ENCODE results near the gene ACTG1.

The ACTG1 gene

GRCh38 chr17:81512562-81513371, at the start of gene ACTG1:
ACTG1 (minus strand) TSS chr17:81512799; CDS start chr17:81512354, 445 bp downstream.
- DNase-seq = peak; percentile 91

GRCh38 chr17:81561494-81561885, 48.9 kb upstream of the ACTG1 start:
- DNase-seq = no peak

GRCh38 chr17:81558941-81559806, 46.6 kb upstream of the ACTG1 start:
- DNase-seq = no peak

GRCh38 chr17:81558115-81558468, 45.5 kb upstream of the ACTG1 start:
- no peak for DNase-seq

- no peak for DNase-seq
These were observed 44.9 kb upstream of the ACTG1 start for GRCh38 chr17:81557276-81558114.

GRCh38 chr17:81556863-81557262, 44.3 kb upstream of the ACTG1 start:
- no peak for DNase-seq

- DNase-seq = no peak
These were observed 43.6 kb upstream of the ACTG1 start for GRCh38 chr17:81556175-81556691.

GRCh38 chr17:81553616-81554181, 41.1 kb upstream of the ACTG1 start:
- peak; percentile 20 for DNase-seq

GRCh38 chr17:81553018-81553615, 40.5 kb upstream of the ACTG1 start:
- DNase-seq = peak; percentile 81

- peak; percentile 85 for DNase-seq
These were observed 39.8 kb upstream of the ACTG1 start, which contains the start of gene FAAP100 for GRCh38 chr17:81552244-81553017. FAAP100 (minus strand) TSS chr17:81552353; CDS start chr17:81552330, 23 bp downstream.

- peak; percentile 14 for DNase-seq
These were observed 39.1 kb upstream of the ACTG1 start for GRCh38 chr17:81551458-81552243.

- DNase-seq = peak; percentile 9
These were observed 38.3 kb upstream of the ACTG1 start for GRCh38 chr17:81550830-81551457.

GRCh38 chr17:81550285-81550684, 37.7 kb upstream of the ACTG1 start:
- DNase-seq = peak; percentile 7

GRCh38 chr17:81549826-81550225, 37.2 kb upstream of the ACTG1 start:
- no peak for DNase-seq

- no peak for DNase-seq
These were observed 36.5 kb upstream of the ACTG1 start for GRCh38 chr17:81549031-81549557.

GRCh38 chr17:81547614-81547982, 35.0 kb upstream of the ACTG1 start:
- DNase-seq = no peak

GRCh38 chr17:81546906-81547613, 34.5 kb upstream of the ACTG1 start:
- no peak for DNase-seq

GRCh38 chr17:81545160-81545949, 32.8 kb upstream of the ACTG1 start:
- DNase-seq = peak; percentile 9

All from activated naive CD4-positive, alpha-beta T cell treated with anti-CD3 and anti-CD28 coated beads, Interleukin-2, amount 50 U/mL, for 16 hours (primary cell).